Stimulated activated CD8-positive, alpha-beta memory T cell treated with anti-CD3 and anti-CD28 coated beads, Interleukin-12 subunit alpha, Interleukin-12 subunit beta, amount 100 ng/mL, for 1 hour (primary cell): Measurements from ENCODE around the gene CLEC4C.

Experiments
- DNase-seq: peaks from one replicate; pipeline ENCODE4 v3.0.0-alpha.2; 2020; ENCODE audit warnings: low read depth

CLEC4C gene

GRCh38 chr12:7723926-7724325, 23.2 kb downstream of the CLEC4C start:
- DNase-seq, result no peak

- no peak for DNase-seq
Observed at GRCh38 chr12:7719946-7720730, 27.0 kb downstream of the CLEC4C start.

DNA sequence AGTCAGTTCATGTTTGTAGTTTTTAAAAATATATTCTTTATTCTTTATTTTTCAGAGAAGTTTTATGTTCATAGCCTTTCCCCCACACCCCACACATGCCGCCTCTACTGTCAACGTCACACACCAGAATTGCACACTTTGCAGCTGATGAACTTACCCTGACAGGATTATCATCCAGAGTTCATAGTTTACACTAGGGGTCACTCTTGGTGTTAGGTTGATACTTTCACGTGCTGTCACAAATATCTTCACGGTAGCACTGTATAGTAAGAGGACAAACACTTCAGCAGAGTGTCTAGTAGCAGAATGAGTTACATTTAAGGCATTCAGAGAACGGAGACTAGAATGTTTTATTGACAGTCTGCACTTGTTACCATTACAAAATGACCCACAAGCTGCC, 30.8 kb downstream of the CLEC4C start:
- no peak for DNase-seq

- DNase-seq, result no peak
Observed at GRCh38 chr12:7712841-7713442, 34.2 kb downstream of the CLEC4C start.

DNA sequence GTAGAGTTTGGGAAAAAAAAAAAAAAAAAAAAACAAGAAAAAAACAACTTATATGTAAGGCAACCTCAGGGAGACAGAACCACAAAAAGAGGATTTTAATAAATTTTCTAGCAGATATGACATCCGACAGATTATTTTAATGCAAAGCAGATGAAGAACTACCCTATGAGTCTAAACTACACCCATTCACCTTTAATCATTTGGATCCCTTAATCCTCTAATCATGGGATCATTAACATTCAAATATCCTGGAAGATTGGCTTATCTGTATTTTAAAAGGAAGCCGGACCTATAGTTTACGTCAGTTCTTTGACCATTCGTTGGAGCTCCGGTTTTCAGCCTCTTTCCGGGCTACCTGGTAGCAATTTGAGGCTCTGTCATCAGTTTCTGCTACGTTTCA, 36.0 kb downstream of the CLEC4C start, which contains the start of gene DPPA3:
TSS of gene DPPA3 (plus strand) at position 301 of the 400 bp plus-strand sequence. CDS start 138 bp downstream, outside the sequence.
- DNase-seq, result no peak

DNA sequence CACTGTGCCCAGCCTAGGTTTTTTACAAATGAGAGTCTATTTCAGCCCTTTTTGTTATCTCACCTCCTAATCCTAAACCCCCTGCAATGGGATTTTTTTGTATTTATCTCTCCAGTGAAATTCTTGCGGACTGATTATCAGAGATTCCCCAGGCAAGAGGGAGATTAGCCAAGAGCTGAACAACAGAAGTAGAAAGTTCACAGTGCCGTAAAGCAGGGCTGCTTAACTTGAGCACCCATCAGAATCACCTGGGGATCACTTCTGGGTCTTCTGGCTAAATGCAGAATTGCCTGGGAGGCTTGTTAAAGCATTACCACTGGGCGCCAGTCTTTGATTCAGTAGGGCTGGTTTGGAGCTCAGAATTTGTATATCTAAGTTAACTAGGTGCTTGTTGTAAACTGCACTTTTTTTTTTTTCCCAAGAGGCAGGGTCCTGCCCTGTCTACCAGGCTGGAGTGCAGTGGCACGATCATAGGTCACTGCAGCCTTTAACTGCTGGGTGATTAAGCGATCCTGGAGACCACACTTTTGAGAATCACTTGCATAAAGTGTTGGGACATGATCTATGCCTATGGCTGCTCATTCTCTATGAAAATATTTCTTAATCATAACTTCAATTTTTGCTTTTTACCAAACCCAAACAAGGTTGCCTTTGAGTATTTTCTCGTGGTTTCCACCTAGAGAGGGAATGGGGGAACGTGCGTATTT, 37.1 kb downstream of the CLEC4C start:
- no peak for DNase-seq

DNA sequence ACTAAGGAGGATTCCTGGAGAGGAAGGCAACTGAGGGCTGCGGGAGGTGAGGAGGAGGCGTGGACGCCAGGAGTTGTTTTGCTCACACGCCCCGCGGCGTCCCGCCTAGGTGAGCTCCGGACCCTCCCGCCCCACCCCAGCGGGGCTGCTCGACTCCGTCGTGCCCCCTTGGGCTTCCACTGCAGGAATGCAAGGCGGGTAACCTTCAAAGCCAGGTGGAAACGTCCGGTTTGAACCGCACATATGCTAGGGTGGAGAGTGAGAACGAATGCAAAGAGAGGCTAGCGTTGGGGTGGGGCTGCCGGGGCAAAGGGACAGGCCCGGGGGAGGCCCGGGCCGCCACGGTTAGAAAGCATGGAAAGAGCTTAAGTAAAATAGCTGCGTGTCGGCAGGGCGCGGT, 41.3 kb downstream of the CLEC4C start:
- no peak for DNase-seq

DNA sequence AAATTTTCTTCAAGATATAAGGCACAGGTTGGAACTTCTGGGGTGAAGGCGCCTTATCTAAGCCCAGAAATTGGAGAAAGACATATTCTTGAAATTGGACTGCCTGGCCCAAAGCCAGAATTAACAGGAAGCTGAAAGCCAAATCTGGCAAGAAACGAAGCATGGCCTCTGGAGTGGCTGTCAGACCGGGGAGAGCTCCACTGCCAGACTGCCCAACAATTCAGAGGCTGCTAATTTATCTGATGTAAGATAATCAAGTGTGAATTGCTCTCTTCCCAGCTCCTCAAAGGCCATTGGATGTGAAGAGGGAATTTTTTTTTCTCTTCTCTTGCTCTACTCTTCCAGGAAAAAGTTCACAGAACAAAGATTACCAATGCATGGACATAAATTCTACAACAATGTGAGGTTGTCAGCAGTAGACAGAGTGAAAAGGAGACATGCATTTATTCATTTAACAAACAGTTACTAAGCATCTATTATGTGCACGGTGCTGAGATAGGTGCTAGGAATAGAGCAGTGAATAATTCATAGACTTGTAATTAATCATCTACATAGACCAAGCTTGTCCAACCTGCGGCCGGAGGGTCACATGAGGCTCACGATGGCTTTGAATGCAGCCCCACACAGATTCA, 51.5 kb downstream of the CLEC4C start, which contains the start of gene GDF3:
TSS of gene GDF3 (minus strand) at position 210 of the 632 bp plus-strand sequence. CDS start at position 163, 47 bp downstream.
- DNase-seq, result no peak

- no peak for DNase-seq
Observed at GRCh38 chr12:7695237-7695560, 52.0 kb downstream of the CLEC4C start.

- no peak for DNase-seq
Observed at GRCh38 chr12:7694556-7695236, 52.5 kb downstream of the CLEC4C start.

GRCh38 chr12:7693793-7694192, 53.4 kb downstream of the CLEC4C start:
- DNase-seq, result no peak

DNA sequence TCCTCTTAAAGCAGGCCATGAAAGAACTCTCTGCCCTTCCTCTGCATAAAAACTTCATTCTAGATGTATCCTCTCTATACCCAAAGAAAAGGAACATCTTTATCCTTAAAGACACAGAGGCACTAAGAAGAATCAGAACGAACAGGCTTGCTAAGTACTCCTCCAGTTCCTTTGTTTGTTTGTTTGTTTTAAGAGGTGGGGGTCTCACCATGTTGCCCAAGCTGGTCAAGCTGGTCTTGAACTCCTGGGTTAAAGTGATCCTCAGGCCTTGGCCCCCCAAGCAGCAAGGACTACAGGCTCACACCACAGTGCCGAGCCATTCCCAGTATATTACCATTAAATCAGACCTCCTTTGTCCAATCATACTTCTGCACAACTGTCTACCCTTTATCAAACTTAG, 65.6 kb downstream of the CLEC4C start:
- no peak for DNase-seq
